ENCODE measurements around the gene CFAP100.

Gene CFAP100

GRCh38 chr3:126475413-126476114, 80.9 kb downstream of the CFAP100 start, which contains the start of gene ZXDC:
ZXDC (minus strand) TSS chr3:126475891; CDS start chr3:126475865, 26 bp downstream.
- in situ Hi-C loops (cut with MboI; ENCODE audit: low sequenced_read_pairs) = no loop called here

- in situ Hi-C loops (cut with MboI; ENCODE audit: low sequenced_read_pairs) = no loop called here
Observed at GRCh38 chr3:126476166-126477060, 81.7 kb downstream of the CFAP100 start.

- in situ Hi-C loops (cut with MboI; ENCODE audit: low sequenced_read_pairs) = no loop called here
Observed at GRCh38 chr3:126477061-126477380, 82.3 kb downstream of the CFAP100 start.

GRCh38 chr3:126478581-126479310, 84.0 kb downstream of the CFAP100 start:
- in situ Hi-C loops (cut with MboI; ENCODE audit: low sequenced_read_pairs) = no loop called here

- in situ Hi-C loops (cut with MboI; ENCODE audit: low sequenced_read_pairs) = no loop called here
Observed at GRCh38 chr3:126479642-126480041, 84.9 kb downstream of the CFAP100 start.

- in situ Hi-C loops (cut with MboI; ENCODE audit: low sequenced_read_pairs) = no loop called here
Observed at GRCh38 chr3:126480206-126480605, 85.5 kb downstream of the CFAP100 start.

GRCh38 chr3:126480861-126481260, 86.2 kb downstream of the CFAP100 start:
- in situ Hi-C loops (cut with MboI; ENCODE audit: low sequenced_read_pairs) = no loop called here

GRCh38 chr3:126481808-126482502, 87.2 kb downstream of the CFAP100 start:
- in situ Hi-C loops (cut with MboI; ENCODE audit: low sequenced_read_pairs) = no loop called here

- in situ Hi-C loops (cut with MboI; ENCODE audit: low sequenced_read_pairs) = no loop called here
Observed at GRCh38 chr3:126482503-126483255, 88.0 kb downstream of the CFAP100 start.

- in situ Hi-C loops (cut with MboI; ENCODE audit: low sequenced_read_pairs) = no loop called here
Observed at GRCh38 chr3:126483321-126483761, 88.6 kb downstream of the CFAP100 start.

- in situ Hi-C loops (cut with MboI; ENCODE audit: low sequenced_read_pairs) = no loop called here
Observed at GRCh38 chr3:126484148-126484547, 89.4 kb downstream of the CFAP100 start.

GRCh38 chr3:126484662-126485061, 90.0 kb downstream of the CFAP100 start:
- in situ Hi-C loops (cut with MboI; ENCODE audit: low sequenced_read_pairs) = no loop called here

GRCh38 chr3:126485176-126485897, 90.6 kb downstream of the CFAP100 start:
- in situ Hi-C loops (cut with MboI; ENCODE audit: low sequenced_read_pairs) = no loop called here

- in situ Hi-C loops (cut with MboI; ENCODE audit: low sequenced_read_pairs) = no loop called here
Observed at GRCh38 chr3:126485956-126486355, 91.2 kb downstream of the CFAP100 start.

Data from hTERT RPE-1 (cell line).